Liver (tissue), 9 donors: ENCODE data around the gene GUCY1A1. TPM values are rescaled to one million over a fixed set of nuclear protein-coding genes. Genes with fewer than 3 reads are reported as not detected.

ENCODE experiments used
- DNase-seq: peaks from one replicate; pipeline ENCODE4 v3.0.0-alpha.2; 2017; ENCODE audit warnings: low spot score
- H3K27ac ChIP-seq, 2 donors: one replicate each; pipeline ENCODE4 v1.7.0; 2013; ENCODE audit warnings: inconsistent platforms in 2 of 2, low read length in 2 of 2, control low read depth in 1 of 2, low read depth in 1 of 2, mild to moderate bottlenecking in 1 of 2
- H3K27me3 ChIP-seq, 4 donors: one replicate each; pipeline versions ENCODE4 v1.6.1 to v1.7.0; 2013; ENCODE audit warnings: low read length in 3 of 4, inconsistent platforms in 1 of 4, mild to moderate bottlenecking in 1 of 4, moderate library complexity in 1 of 4; ENCODE audit not compliant: control insufficient read depth in 4 of 4, insufficient read depth in 4 of 4
- H3K36me3 ChIP-seq, 4 donors: one replicate each; pipeline versions ENCODE4 v1.6.1 to v1.7.0; 2013; ENCODE audit warnings: low read length in 3 of 4, mild to moderate bottlenecking in 3 of 4, low read depth in 1 of 4, moderate library complexity in 1 of 4; ENCODE audit not compliant: control insufficient read depth in 4 of 4, insufficient read depth in 3 of 4
- H3K4me1 ChIP-seq, 4 donors: one replicate each; pipeline versions ENCODE4 v1.6.1 to v1.7.0; 2013; ENCODE audit warnings: low read length in 3 of 4, mild to moderate bottlenecking in 3 of 4, moderate library complexity in 1 of 4; ENCODE audit not compliant: control insufficient read depth in 4 of 4, insufficient read depth in 4 of 4
- H3K4me3 ChIP-seq, 3 donors: one replicate each; pipeline versions ENCODE4 v1.6.1 to v1.7.0; 2013; ENCODE audit warnings: low read length in 3 of 3, control low read depth in 1 of 3, low read depth in 1 of 3, mild to moderate bottlenecking in 1 of 3
- H3K9ac ChIP-seq, 2 donors: one replicate each; pipeline ENCODE4 v1.7.0; 2013; ENCODE audit warnings: low read length in 2 of 2, mild to moderate bottlenecking in 2 of 2, moderate library complexity in 2 of 2, control low read depth in 1 of 2, low read depth in 1 of 2
- H3K9me3 ChIP-seq, 4 donors: one replicate each; pipeline versions ENCODE4 v1.6.1 to v1.7.0; 2013; ENCODE audit warnings: low read length in 3 of 4; ENCODE audit not compliant: control insufficient read depth in 4 of 4
- ATF3 ChIP-seq: IDR thresholded peaks from 2 replicates; pipeline ENCODE4 v1.6.1; 2016; ENCODE audit warnings: antibody characterized with exemption
- EGR1 ChIP-seq, 2 donors: IDR thresholded peaks; 2 replicates each; pipeline ENCODE4 v1.6.1; 2016 to 2018; ENCODE audit warnings: antibody characterized with exemption in 2 of 2, low read depth in 2 of 2
- FOXA1 ChIP-seq: IDR thresholded peaks from 2 replicates; pipeline ENCODE4 v1.6.1; 2016; ENCODE audit warnings: antibody characterized with exemption
- FOXA2 ChIP-seq: IDR thresholded peaks from 2 replicates; pipeline ENCODE4 v1.6.1; 2016; ENCODE audit warnings: antibody characterized with exemption
- GABPA ChIP-seq, 2 donors: IDR thresholded peaks in 1 of 2; conservative IDR thresholded peaks in 1 of 2; 2 replicates each; pipeline ENCODE4 v1.6.1; 2016; ENCODE audit warnings: antibody characterized with exemption in 2 of 2, mild to moderate bottlenecking in 1 of 2, moderate library complexity in 1 of 2
- HNF4A ChIP-seq, 2 donors: conservative IDR thresholded peaks; 2 replicates each; pipeline ENCODE4 v1.6.1; 2016; ENCODE audit warnings: antibody characterized with exemption in 2 of 2, mild to moderate bottlenecking in 2 of 2
- HNF4G ChIP-seq: IDR thresholded peaks from 2 replicates; pipeline ENCODE4 v1.6.1; 2016; ENCODE audit warnings: antibody characterized with exemption
- JUND ChIP-seq, 2 donors: IDR thresholded peaks; 2 replicates each; pipeline ENCODE4 v1.6.1; 2016; ENCODE audit warnings: antibody characterized with exemption in 2 of 2
- NR2F2 ChIP-seq: IDR thresholded peaks from 2 replicates; pipeline ENCODE4 v1.6.1; 2016; ENCODE audit warnings: antibody characterized with exemption
- RAD21 ChIP-seq, 2 donors: IDR thresholded peaks; 2 replicates each; pipeline ENCODE4 v1.6.1; 2016; ENCODE audit warnings: antibody characterized with exemption in 2 of 2, mild to moderate bottlenecking in 2 of 2
- REST ChIP-seq: IDR thresholded peaks from 2 replicates; pipeline ENCODE4 v1.6.1; 2016; ENCODE audit warnings: antibody characterized with exemption, mild to moderate bottlenecking
- RXRA ChIP-seq, 2 donors: IDR thresholded peaks; 2 replicates each; pipeline ENCODE4 v1.6.1; 2017 to 2018; ENCODE audit warnings: antibody characterized with exemption in 2 of 2, mild to moderate bottlenecking in 1 of 2
- SP1 ChIP-seq: IDR thresholded peaks from 2 replicates; pipeline ENCODE4 v1.6.1; 2018; ENCODE audit warnings: antibody characterized with exemption, mild to moderate bottlenecking
- TAF1 ChIP-seq: conservative IDR thresholded peaks from 2 replicates; pipeline ENCODE4 v1.6.1; 2016; ENCODE audit warnings: antibody characterized with exemption, mild to moderate bottlenecking
- YY1 ChIP-seq: IDR thresholded peaks from 2 replicates; pipeline ENCODE4 v1.6.1; 2016; ENCODE audit warnings: antibody characterized with exemption, mild to moderate bottlenecking
- WGBS: extraction: QIAGEN DNeasy Blood & Tissue Kit; methylation state at CpG from one replicate; pipeline ENCODE4 v1.1.7; 2013; 5-methylcytosine and 5-hydroxymethylcytosine counted together
- polyA plus RNA-seq, 2 donors: library from polyadenylated mRNA; stranded (reverse) in 1 of 2; unstranded in 1 of 2; fragments of 200-250 nt in 1 of 2; fragments of >200 nt in 1 of 2; fragmentation: Nextera tagmentation in 1 of 2; extraction: Ambion mirVana in 1 of 2; gene quantifications; one replicate each; pipeline versions ENCODE4 v1.2.1 to v1.2.3, GENCODE V29; 2013 to 2015
- total RNA-seq, 2 donors: library from RNA; depleted of rRNA; stranded (reverse); fragments of >200 nt; gene quantifications; one replicate each; pipeline ENCODE4 v1.2.3, GENCODE V29; 2014
- TF ChIP-seq, protein P1 (sequence below): IDR thresholded peaks from 2 replicates; pipeline ENCODE4 v1.6.1; 2016; ENCODE audit warnings: antibody characterized with exemption
- donor health status: healthy.
- donor health status: healthy.
- donor health status: healthy.
- donor health status: healthy.
- donor health status: healthy.

Gene GUCY1A1
- total and polyA plus RNA-seq, 4 donors = 2.8 to 13.5 (median 7.6) TPM

GRCh38 chr4:155673453-155673979, 6.9 kb downstream of the GUCY1A1 start:
- no peaks in the 10 kb centered on the region for H3K9me3 ChIP-seq
- H3K27ac ChIP-seq = no peak overlapping the region
- no peaks in the 10 kb centered on the region for H3K36me3 ChIP-seq
- no peak overlapping the region for H3K4me3 ChIP-seq
- WGBS = 74% methylated on average over 3 of the region's 3 CpGs
- H3K4me1 ChIP-seq = peaks cover 0 to 8% (median 0%) of the 10 kb centered on the region in 4 donors
- H3K9ac ChIP-seq = no peak overlapping the region
- H3K27me3 ChIP-seq = no peaks in the 10 kb centered on the region
- no peak for TF ChIP-seq TAF1
- no peak for TF ChIP-seq RXRA (IDR thresholded peaks at IDR 0.05)
- TF ChIP-seq RAD21 (IDR thresholded peaks at IDR 0.05) = no peak
- no peak for TF ChIP-seq HNF4G
- no peak for TF ChIP-seq YY1
- TF ChIP-seq NR2F2 = no peak
- TF ChIP-seq JUND (IDR thresholded peaks at IDR 0.05) = no peak
- no peak for TF ChIP-seq GABPA (IDR thresholded peaks at IDR 0.05 in 1 of 2, conservative IDR thresholded peaks at IDR 0.05 in 1 of 2)
- TF ChIP-seq REST = no peak
- TF ChIP-seq HNF4A (conservative IDR thresholded peaks at IDR 0.05) = no peak
- TF ChIP-seq SP1 = no peak
- no peak for DNase-seq

- Histone ChIP-seq H3K27ac (no peak overlapping the region), H3K9ac (no peak overlapping the region), H3K9me3 (no peaks in the 10 kb centered on the region), H3K36me3 (no peaks in the 10 kb centered on the region), H3K4me3 (no peak overlapping the region), H3K27me3 (no peaks in the 10 kb centered on the region), H3K4me1 (peaks cover 0 to 8% (median 0%) of the 10 kb centered on the region in 4 donors)
- 82% methylated on average over 6 of the region's 6 CpGs for WGBS
- DNase-seq = no peak
- no peak for TF ChIP-seq SP1
- no peak for TF ChIP-seq TAF1
- TF ChIP-seq HNF4A (conservative IDR thresholded peaks at IDR 0.05) = no peak
- no peak for TF ChIP-seq HNF4G
- TF ChIP-seq, protein P1, sequence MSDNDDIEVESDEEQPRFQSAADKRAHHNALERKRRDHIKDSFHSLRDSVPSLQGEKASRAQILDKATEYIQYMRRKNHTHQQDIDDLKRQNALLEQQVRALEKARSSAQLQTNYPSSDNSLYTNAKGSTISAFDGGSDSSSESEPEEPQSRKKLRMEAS = no peak
- TF ChIP-seq ATF3 = no peak
- no peak for TF ChIP-seq GABPA (IDR thresholded peaks at IDR 0.05 in 1 of 2, conservative IDR thresholded peaks at IDR 0.05 in 1 of 2)
Measured at GRCh38 chr4:155674669-155675071, 8.0 kb downstream of the GUCY1A1 start.

DNA sequence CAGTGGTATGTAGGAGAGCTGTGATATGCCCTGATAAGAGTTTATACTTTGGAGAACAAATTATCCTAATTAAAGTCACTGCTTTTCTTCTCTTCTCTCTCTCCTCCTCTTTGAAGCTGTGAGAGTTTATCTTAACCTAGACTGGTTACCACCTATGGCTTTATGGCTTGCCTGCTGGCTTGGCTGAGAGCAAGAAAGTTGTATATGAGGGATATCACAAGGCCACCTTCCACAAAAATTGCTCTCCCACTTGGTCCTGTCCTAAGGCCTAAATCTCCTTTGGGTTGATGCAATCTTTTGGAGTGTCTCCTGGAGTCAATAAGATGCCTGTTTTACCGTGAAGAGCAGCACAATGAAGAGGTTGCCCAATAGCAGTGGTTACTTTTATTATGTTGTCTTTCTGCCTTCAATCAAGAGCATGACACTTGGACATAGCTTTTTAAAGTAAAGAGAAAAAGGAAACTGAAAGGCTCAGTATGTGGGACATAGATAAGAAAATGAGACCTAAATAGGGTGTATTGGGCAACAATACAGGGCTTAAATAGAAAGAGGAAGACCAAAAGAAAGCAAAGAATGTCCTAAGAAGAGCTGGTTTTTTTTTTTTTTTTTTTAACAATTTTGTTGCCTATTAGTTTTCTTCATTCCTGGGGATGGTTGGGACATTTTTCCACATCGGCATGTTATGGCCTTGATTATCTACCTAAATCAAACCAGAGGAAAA, 9.2 kb downstream of the GUCY1A1 start:
- WGBS = 35% methylated on average over 2 of the region's 2 CpGs
- no peak for TF ChIP-seq REST
- no peak for TF ChIP-seq FOXA2
- TF ChIP-seq RXRA (IDR thresholded peaks at IDR 0.05) = no peak
- no peak for TF ChIP-seq NR2F2
- TF ChIP-seq YY1 = no peak
- no peak for TF ChIP-seq EGR1 (IDR thresholded peaks at IDR 0.05; ENCODE audit: low read depth in 2 of 2)
- TF ChIP-seq, protein P1 = no peak
- no peak for TF ChIP-seq SP1
- no peak for TF ChIP-seq RAD21 (IDR thresholded peaks at IDR 0.05)
- TF ChIP-seq HNF4G = no peak
- TF ChIP-seq ATF3 = no peak
- no peak for TF ChIP-seq HNF4A (conservative IDR thresholded peaks at IDR 0.05)
- TF ChIP-seq JUND (IDR thresholded peaks at IDR 0.05) = no peak
- TF ChIP-seq FOXA1 = no peak

More for the DNA sequence above, 9.2 kb downstream of the GUCY1A1 start:
- Histone ChIP-seq H3K36me3 (no peaks in the 10 kb centered on the region), H3K9ac (no peak overlapping the region), H3K4me3 (no peak overlapping the region), H3K27me3 (no peaks in the 10 kb centered on the region), H3K27ac (peak overlapping the region; percentile 29 to 32), H3K9me3 (no peaks in the 10 kb centered on the region), H3K4me1 (peaks cover 0 to 8% (median 0%) of the 10 kb centered on the region in 4 donors)
- no peak for DNase-seq
